ENCODE data around the gene NSD1. TPM values are rescaled to one million over a fixed set of nuclear protein-coding genes. Genes with fewer than 3 reads are reported as not detected.

Gene NSD1
- total RNA-seq, 4 donors from 2014 or later = 61.9 to 114 (median 73.9) TPM

DNA sequence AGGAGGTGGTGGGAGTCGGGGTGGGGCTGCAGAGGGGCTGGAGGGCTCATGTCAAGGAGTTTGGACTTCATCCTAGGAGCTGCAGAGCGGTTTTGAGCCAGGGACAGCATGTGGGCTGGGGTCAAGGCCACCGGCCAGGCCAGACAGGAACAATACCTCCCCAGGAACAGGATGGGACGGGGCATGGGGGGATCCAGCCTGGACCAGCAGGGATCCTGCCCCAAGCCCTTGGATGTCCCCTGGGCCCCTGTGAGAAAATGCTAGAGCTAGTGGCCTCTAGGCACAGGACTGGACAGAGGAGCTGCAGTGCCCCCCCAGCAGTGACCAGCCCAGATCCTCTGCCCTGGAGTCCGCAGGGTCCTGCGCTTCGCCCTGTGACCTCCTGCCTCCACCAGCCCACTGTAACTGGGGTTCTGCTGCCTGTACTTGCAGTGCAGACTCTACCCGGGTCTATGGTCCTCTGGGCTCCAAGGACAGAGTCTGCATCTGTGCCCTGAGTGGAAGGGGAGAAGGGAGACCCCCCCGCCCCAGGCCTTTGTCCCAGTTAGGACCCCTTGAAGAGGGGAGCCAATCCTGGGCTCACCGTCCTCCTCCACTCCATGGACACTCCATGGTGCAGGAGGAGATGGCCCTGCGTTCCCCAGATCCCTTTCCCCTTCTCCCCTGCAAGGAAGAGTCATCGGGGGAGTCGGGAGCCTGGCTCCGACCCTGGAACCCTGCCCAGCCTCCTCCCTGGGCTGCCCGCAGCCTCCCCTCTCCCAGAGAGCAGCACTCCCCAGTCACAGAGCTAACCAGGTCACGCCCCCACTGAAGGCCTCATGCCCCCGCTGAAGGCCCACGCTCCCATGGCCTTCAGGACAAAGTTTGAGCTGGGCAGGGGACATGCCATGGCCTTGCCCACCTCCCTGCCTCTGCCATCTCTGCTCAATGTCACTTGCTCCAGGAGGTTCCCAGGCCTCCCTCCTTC, 181.1 kb downstream of the NSD1 start:
- DNase-seq = no peak
- H3K36me3 ChIP-seq = no peaks in the 10 kb centered on the region
- TF ChIP-seq POLR2A (IDR thresholded peaks at IDR 0.05) = no peak
- TF ChIP-seq, protein P1, sequence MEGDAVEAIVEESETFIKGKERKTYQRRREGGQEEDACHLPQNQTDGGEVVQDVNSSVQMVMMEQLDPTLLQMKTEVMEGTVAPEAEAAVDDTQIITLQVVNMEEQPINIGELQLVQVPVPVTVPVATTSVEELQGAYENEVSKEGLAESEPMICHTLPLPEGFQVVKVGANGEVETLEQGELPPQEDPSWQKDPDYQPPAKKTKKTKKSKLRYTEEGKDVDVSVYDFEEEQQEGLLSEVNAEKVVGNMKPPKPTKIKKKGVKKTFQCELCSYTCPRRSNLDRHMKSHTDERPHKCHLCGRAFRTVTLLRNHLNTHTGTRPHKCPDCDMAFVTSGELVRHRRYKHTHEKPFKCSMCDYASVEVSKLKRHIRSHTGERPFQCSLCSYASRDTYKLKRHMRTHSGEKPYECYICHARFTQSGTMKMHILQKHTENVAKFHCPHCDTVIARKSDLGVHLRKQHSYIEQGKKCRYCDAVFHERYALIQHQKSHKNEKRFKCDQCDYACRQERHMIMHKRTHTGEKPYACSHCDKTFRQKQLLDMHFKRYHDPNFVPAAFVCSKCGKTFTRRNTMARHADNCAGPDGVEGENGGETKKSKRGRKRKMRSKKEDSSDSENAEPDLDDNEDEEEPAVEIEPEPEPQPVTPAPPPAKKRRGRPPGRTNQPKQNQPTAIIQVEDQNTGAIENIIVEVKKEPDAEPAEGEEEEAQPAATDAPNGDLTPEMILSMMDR (IDR thresholded peaks at IDR 0.05) = no peak
- H3K9me3 ChIP-seq = no peaks in the 10 kb centered on the region
- H3K27me3 ChIP-seq = no peaks in the 10 kb centered on the region
- H3K27ac ChIP-seq = no peak overlapping the region
- peaks cover 14 to 20% of the 10 kb centered on the region in 2 donors for H3K4me1 ChIP-seq
- intact Hi-C loops (cut with DNase I) = loop anchor here (5.0 kb wide), 5 partner anchors 38 to 188 kb away; partner anchors contain the start of gene LMAN2
- 86 to 94% methylated on average over 13 to 17 of the region's 18 CpGs for WGBS, 2 donors
- H3K4me3 ChIP-seq (replicated peaks in 1 of 3) = no peak overlapping the region

DNA sequence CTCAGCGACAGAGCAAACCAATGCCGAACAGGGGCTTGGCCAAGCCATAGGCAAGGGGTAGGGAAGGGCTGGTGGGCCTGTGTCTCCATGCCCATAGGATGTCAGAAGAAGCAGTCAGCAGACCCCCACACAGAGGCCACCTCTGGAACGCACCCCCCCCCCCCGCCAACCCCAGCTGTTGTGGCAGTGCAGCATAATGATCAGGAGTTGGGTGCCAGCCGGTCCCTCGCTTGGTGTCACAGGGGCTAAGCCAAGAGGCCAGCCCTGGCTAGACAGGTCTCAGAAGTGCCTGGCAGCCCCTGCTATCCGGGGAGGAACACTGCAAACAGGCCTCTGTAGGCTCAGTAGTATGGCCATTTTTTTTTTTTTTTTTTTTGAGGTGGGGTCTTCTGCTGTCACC, 181.8 kb downstream of the NSD1 start:
- TF ChIP-seq, protein P1 (IDR thresholded peaks at IDR 0.05) = no peak
- TF ChIP-seq POLR2A (IDR thresholded peaks at IDR 0.05) = no peak
- no peaks in the 10 kb centered on the region for H3K9me3 ChIP-seq

DNA sequence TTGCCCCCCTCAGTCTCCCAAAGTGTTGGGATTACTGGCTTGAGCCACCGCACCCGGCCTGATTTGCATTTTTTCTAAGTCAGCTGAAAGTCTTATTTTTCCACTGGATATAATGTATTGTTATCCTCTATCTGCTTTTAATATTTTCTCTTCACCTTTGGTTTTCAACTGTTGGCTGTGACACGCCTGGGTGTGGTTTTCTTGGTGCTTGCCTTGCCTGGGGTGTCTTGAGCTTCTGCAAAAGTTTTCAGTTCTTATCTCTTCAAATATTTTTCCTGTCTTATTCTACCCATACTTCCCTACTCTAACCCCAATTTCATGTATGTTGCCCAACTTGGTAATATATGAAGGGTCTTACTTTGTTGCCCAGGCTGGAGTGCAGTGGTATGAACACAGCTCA, 182.4 kb downstream of the NSD1 start:
- Histone ChIP-seq H3K9me3 (no peaks in the 10 kb centered on the region), H3K4me3 (replicated peaks in 1 of 3) (no peak overlapping the region), H3K4me1 (peaks cover 14 to 15% of the 10 kb centered on the region in 2 donors), H3K36me3 (no peaks in the 10 kb centered on the region), H3K27me3 (no peaks in the 10 kb centered on the region), H3K27ac (no peak overlapping the region)
- DNase-seq = no peak
- 83 to 99% methylated on average over 3 of the region's 3 CpGs for WGBS, 2 donors
- TF ChIP-seq POLR2A (IDR thresholded peaks at IDR 0.05) = no peak
- TF ChIP-seq, protein P1 (IDR thresholded peaks at IDR 0.05) = no peak
- intact Hi-C loops (cut with DNase I) = loop anchor here (5.0 kb wide), 2 partner anchors 141 to 186 kb away; no protein-coding TSS in a partner anchor

More for the DNA sequence above, 181.8 kb downstream of the NSD1 start:
- H3K27ac ChIP-seq = no peak overlapping the region
- no peak overlapping the region for H3K4me3 ChIP-seq (replicated peaks in 1 of 3)
- 86% methylated on average over 7 of the region's 7 CpGs; no CpG with 5 or more reads in 1 of the 2 donors for WGBS, 2 donors
- no peaks in the 10 kb centered on the region for H3K27me3 ChIP-seq
- DNase-seq = no peak
- peaks cover 14 to 20% of the 10 kb centered on the region in 2 donors for H3K4me1 ChIP-seq
- intact Hi-C loops (cut with DNase I) = loop anchor here (5.0 kb wide), 2 partner anchors 142 to 187 kb away; no protein-coding TSS in a partner anchor
- H3K36me3 ChIP-seq = no peaks in the 10 kb centered on the region

DNA sequence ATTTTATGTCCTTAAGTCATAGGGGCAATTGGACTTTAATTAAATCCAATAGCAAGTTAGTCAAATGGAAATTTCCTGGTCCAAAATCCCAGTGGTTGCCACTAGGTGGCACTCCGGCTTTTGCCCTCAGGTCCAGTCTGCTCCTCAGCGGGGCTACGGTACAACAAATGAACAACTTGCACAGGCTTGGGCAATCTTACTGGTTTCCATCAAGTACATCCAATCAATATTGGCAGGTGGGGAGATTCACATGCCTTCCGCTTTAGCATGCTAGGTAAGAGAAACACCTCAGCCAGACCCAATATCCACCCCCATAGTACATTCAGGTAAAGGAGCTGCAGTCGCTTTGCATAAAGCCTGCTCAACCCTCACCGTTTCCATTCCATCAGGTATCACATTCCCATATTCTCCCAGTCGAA, 184.4 kb downstream of the NSD1 start:
- no peak overlapping the region for H3K4me3 ChIP-seq (replicated peaks in 1 of 3)
- H3K27ac ChIP-seq = no peak overlapping the region
- no peaks in the 10 kb centered on the region for H3K4me1 ChIP-seq
- H3K9me3 ChIP-seq = no peaks in the 10 kb centered on the region
- WGBS, 2 donors = 33 to 37% methylated on average over 7 of the region's 7 CpGs
- intact Hi-C loops (cut with DNase I) = loop anchor here (5.0 kb wide), 2 partner anchors 139 to 184 kb away; no protein-coding TSS in a partner anchor
- no peaks in the 10 kb centered on the region for H3K27me3 ChIP-seq
- H3K36me3 ChIP-seq = no peaks in the 10 kb centered on the region
- peak; percentile 81 to 85 for DNase-seq
- TF ChIP-seq, protein P1 (IDR thresholded peaks at IDR 0.05) = peak; percentile 74 to 86 (median 83)
- no peak for TF ChIP-seq POLR2A (IDR thresholded peaks at IDR 0.05)

All from thyroid gland (tissue), 4 donors.